ENCODE measurements around the gene STK40.

GRCh38 chr1:36341626-36342320 is 44.0 kb downstream of the STK40 start:
- no peak for TF ChIP-seq CTCF (IDR thresholded peaks at IDR 0.05)
- no peak for TF ChIP-seq POLR2AphosphoS5 (IDR thresholded peaks at IDR 0.05)
- TF ChIP-seq POLR2A (IDR thresholded peaks at IDR 0.05) = no peak
- TF ChIP-seq EP300 (IDR thresholded peaks at IDR 0.05) = no peak
